K562 (cell line): ENCODE data around the gene SPTBN4. TPM values are rescaled to one million over a fixed set of nuclear protein-coding genes. Genes with fewer than 3 reads are reported as not detected.

Experiments
- AFF1 ChIP-seq, 2 experiments: fragments of 450-650 bp; IDR thresholded peaks; 2 replicates each; pipeline ENCODE4 v1.6.1; 2018; ENCODE audit warnings: mild to moderate bottlenecking in 2 of 2, low read depth in 1 of 2; ENCODE audit not compliant: partially characterized antibody in 2 of 2
- BRD9 ChIP-seq: fragments of 450-650 bp; IDR thresholded peaks from 2 replicates; pipeline ENCODE4 v1.6.1; 2018; ENCODE audit warnings: low read depth; ENCODE audit not compliant: partially characterized antibody
- CBX1 ChIP-seq: sonication (generic); IDR thresholded peaks from 2 replicates; pipeline ENCODE4 v1.6.1; 2016; ENCODE audit warnings: antibody characterized with exemption, low read depth, mild to moderate bottlenecking
- ELK1 ChIP-seq: sonication (generic); formaldehyde crosslinking; IDR thresholded peaks from 2 replicates; pipeline ENCODE4 v1.8.1; 2022; ENCODE audit warnings: missing genetic modification reagents
- ESRRB ChIP-seq: fragments of 250-450 bp; sonication (Bioruptor Pico); IDR thresholded peaks from 2 replicates; pipeline ENCODE4 v1.5.0; 2020; ENCODE audit warnings: mild to moderate bottlenecking, moderate library complexity, borderline replicate concordance
- HMG20B ChIP-seq: fragments of 250-450 bp; sonication (Bioruptor Pico); IDR thresholded peaks from 2 replicates; pipeline ENCODE4 v1.5.0; 2021; ENCODE audit warnings: mild to moderate bottlenecking
- IRF9 ChIP-seq: fragments of 450-650 bp; IDR thresholded peaks from 2 replicates; pipeline ENCODE4 v1.6.1; 2016; ENCODE audit warnings: missing biosample characterization, missing genetic modification characterization
- JUNB ChIP-seq: fragments of 450-650 bp; formaldehyde crosslinking; conservative IDR thresholded peaks from 2 replicates; pipeline ENCODE4 v1.4.0; 2020; ENCODE audit warnings: mild to moderate bottlenecking
- NRF1 ChIP-seq, 2 experiments: fragments of 450-650 bp; IDR thresholded peaks in 1 of 2; conservative IDR thresholded peaks in 1 of 2; 2 replicates each; pipeline ENCODE4 v1.6.1; 2014; ENCODE audit warnings: mild to moderate bottlenecking in 2 of 2
- POLR2A ChIP-seq: fragments of 450-650 bp; conservative IDR thresholded peaks from 2 replicates; pipeline ENCODE4 v1.6.1; 2016
- RBM25 ChIP-seq: fragments of 200-400 bp; formaldehyde crosslinking; IDR thresholded peaks from 2 replicates; pipeline ENCODE4 v1.6.1; 2018; ENCODE audit warnings: low read length, low read depth, moderate library complexity; ENCODE audit not compliant: severe bottlenecking
- SMAD2 ChIP-seq: fragments of 150-350 bp; IDR thresholded peaks from 2 replicates; pipeline ENCODE4 v1.6.1; 2014; ENCODE audit warnings: low read depth, mild to moderate bottlenecking, low read length
- TEAD4 ChIP-seq, 2 experiments: sonication (generic) in 1 of 2; formaldehyde crosslinking in 1 of 2; IDR thresholded peaks; 2 replicates each; pipeline versions ENCODE4 v1.6.1 to v1.8.0; 2012 to 2022; ENCODE audit warnings: borderline replicate concordance in 1 of 2, inconsistent platforms in 1 of 2, low read length in 1 of 2, mild to moderate bottlenecking in 1 of 2, missing genetic modification reagents in 1 of 2
- ZNF551 ChIP-seq: fragments of 250-450 bp; sonication (Bioruptor Pico); IDR thresholded peaks from 2 replicates; pipeline ENCODE4 v1.5.0; 2021; ENCODE audit warnings: mild to moderate bottlenecking, moderate library complexity
- ZNF644 ChIP-seq: fragments of 200-800 bp; sonication (Bioruptor generic); IDR thresholded peaks from 2 replicates; pipeline ENCODE4 v1.6.1; 2016; ENCODE audit warnings: low read depth, missing genetic modification characterization, missing compliant biosample characterization
- polyA plus RNA-seq, 8 experiments: library from polyadenylated mRNA; depleted of rRNA in 4 of 8; stranded (reverse) in 5 of 8; unstranded in 3 of 8; fragments of >200 nt; fragmentation: Nextera tagmentation in 2 of 8; fragmentation: Illumina TruSeq in 1 of 8; extraction: Ambion mirVana in 2 of 8; extraction: Trizol in 1 of 8; gene quantifications; 2 replicates each; pipeline versions ENCODE4 v1.2.1 to v1.2.3, GENCODE V29; 2011 to 2014; ENCODE audit warnings: inconsistent platforms in 1 of 8, missing spikeins in 1 of 8
- total RNA-seq, 7 experiments: library from RNA; depleted of rRNA in 6 of 7; stranded (reverse); fragments of >200 nt in 6 of 7; fragmentation: Illumina TruSeq in 2 of 7; extraction: Trizol in 2 of 7; gene quantifications; 2 replicates each; pipeline versions ENCODE4 v1.2.1 to v1.2.3, GENCODE V29; 2011 to 2021; ENCODE audit warnings: low replicate concordance in 1 of 7

Gene SPTBN4
- total and polyA plus RNA-seq, 9 of the 15 experiments (the other 6 are each of a cell fraction or from before 2014, with no cell fraction given) = 0.01 to 1.5 (median 0.86) TPM

- TF ChIP-seq ELK1 (CRISPR knock-in tag) (no peak), AFF1 (IDR thresholded peaks at IDR 0.05; ENCODE audit: low read depth in 1 of 2, partially characterized antibody in 2 of 2) (no peak), HMG20B (CRISPR knock-in tag) (no peak), NRF1 (conservative IDR thresholded peaks at IDR 0.05 in 1 of 2, IDR thresholded peaks at IDR 0.05 in 1 of 2) (no peak), BRD9 (no peak), TEAD4 (IDR thresholded peaks at IDR 0.05; ENCODE audit: low read length) (no peak), TEAD4 (CRISPR knock-in tag; IDR thresholded peaks at IDR 0.05; ENCODE audit: borderline replicate concordance) (no peak), ZNF551 (CRISPR knock-in tag) (no peak), ZNF644 (tag) (no peak), IRF9 (tag) (0 out of 2 replicates have a peak, but pooled peaks have one; percentile 28), JUNB (no peak), CBX1 (peak; percentile 96), POLR2A (no peak), ESRRB (CRISPR knock-in tag) (no peak), SMAD2 (no peak), RBM25 (peak; percentile 99)
Measured at GRCh38 chr19:40465025-40465556, 1.7 kb upstream of the SPTBN4 start (continued).
